ENCODE data around the gene ADGRF1.
A peak's percentile ranks its signal among the peaks of the same experiment; 100 is the strongest.

The ADGRF1 gene

GRCh38 chr6:46985943-46986342 lies 56.2 kb downstream of the ADGRF1 start:
- no peak for TF ChIP-seq CTCF (IDR thresholded peaks at IDR 0.05)
- no peaks in the 10 kb centered on the region for H3K36me3 ChIP-seq (ENCODE audit: control insufficient read depth, insufficient read depth, low read length)
- no peak overlapping the region for H3K4me2 ChIP-seq (ENCODE audit: low read length)
- no peak overlapping the region for H3K27ac ChIP-seq
- no peak overlapping the region for H2AFZ ChIP-seq
- no peak overlapping the region for H3K9ac ChIP-seq
- peaks cover 26% of the 10 kb centered on the region for H3K4me1 ChIP-seq
- H3K79me2 ChIP-seq, result no peaks in the 10 kb centered on the region
- H3K4me3 ChIP-seq (ENCODE audit: low read depth, low read length), result no peak overlapping the region
- H3K27me3 ChIP-seq (ENCODE audit: control insufficient read depth, insufficient read depth, low read length), result no peaks in the 10 kb centered on the region
- no peaks in the 10 kb centered on the region for H3K9me3 ChIP-seq (ENCODE audit: control insufficient read depth, low read length)

GRCh38 chr6:46983007-46983411 lies 59.1 kb downstream of the ADGRF1 start:
- H3K36me3 ChIP-seq (ENCODE audit: control insufficient read depth, insufficient read depth, low read length), result no peaks in the 10 kb centered on the region
- H3K27ac ChIP-seq, result no peak overlapping the region
- peak overlapping the region; percentile 40 for H2AFZ ChIP-seq
- no peak overlapping the region for H3K4me2 ChIP-seq (ENCODE audit: low read length)
- H3K9me3 ChIP-seq (ENCODE audit: control insufficient read depth, low read length), result no peaks in the 10 kb centered on the region
- TF ChIP-seq CTCF (IDR thresholded peaks at IDR 0.05), result no peak
- H3K27me3 ChIP-seq (ENCODE audit: control insufficient read depth, insufficient read depth, low read length), result no peaks in the 10 kb centered on the region
- no peak overlapping the region for H3K4me3 ChIP-seq (ENCODE audit: low read depth, low read length)
- no peaks in the 10 kb centered on the region for H3K79me2 ChIP-seq
- peaks cover 15% of the 10 kb centered on the region for H3K4me1 ChIP-seq
- H3K9ac ChIP-seq, result no peak overlapping the region

GRCh38 chr6:46979206-46979605 lies 62.9 kb downstream of the ADGRF1 start:
- Histone ChIP-seq H3K79me2 (no peaks in the 10 kb centered on the region), H2AFZ (no peak overlapping the region), H3K9ac (no peak overlapping the region), H3K36me3 (ENCODE audit: control insufficient read depth, insufficient read depth, low read length) (no peaks in the 10 kb centered on the region), H3K27me3 (ENCODE audit: control insufficient read depth, insufficient read depth, low read length) (no peaks in the 10 kb centered on the region), H3K4me2 (ENCODE audit: low read length) (no peak overlapping the region), H3K4me1 (peaks cover 15% of the 10 kb centered on the region), H3K27ac (no peak overlapping the region), H3K9me3 (ENCODE audit: control insufficient read depth, low read length) (no peaks in the 10 kb centered on the region), H3K4me3 (ENCODE audit: low read depth, low read length) (no peak overlapping the region)
- TF ChIP-seq CTCF (IDR thresholded peaks at IDR 0.05), result no peak

- H3K4me1 ChIP-seq, result peaks cover 2% of the 10 kb centered on the region
- no peaks in the 10 kb centered on the region for H3K79me2 ChIP-seq
- H3K9me3 ChIP-seq (ENCODE audit: control insufficient read depth, low read length), result no peaks in the 10 kb centered on the region
- H3K9ac ChIP-seq, result no peak overlapping the region
- no peak overlapping the region for H2AFZ ChIP-seq
- TF ChIP-seq CTCF (IDR thresholded peaks at IDR 0.05), result no peak
- no peaks in the 10 kb centered on the region for H3K27me3 ChIP-seq (ENCODE audit: control insufficient read depth, insufficient read depth, low read length)
- no peak overlapping the region for H3K27ac ChIP-seq
- no peak overlapping the region for H3K4me3 ChIP-seq (ENCODE audit: low read depth, low read length)
- H3K4me2 ChIP-seq (ENCODE audit: low read length), result no peak overlapping the region
- no peaks in the 10 kb centered on the region for H3K36me3 ChIP-seq (ENCODE audit: control insufficient read depth, insufficient read depth, low read length)
These were observed 67.3 kb downstream of the ADGRF1 start for GRCh38 chr6:46974786-46975185.

- H3K9ac ChIP-seq, result no peak overlapping the region
- H3K9me3 ChIP-seq (ENCODE audit: control insufficient read depth, low read length), result no peaks in the 10 kb centered on the region
- no peaks in the 10 kb centered on the region for H3K27me3 ChIP-seq (ENCODE audit: control insufficient read depth, insufficient read depth, low read length)
- no peak for TF ChIP-seq CTCF (IDR thresholded peaks at IDR 0.05)
- H3K4me2 ChIP-seq (ENCODE audit: low read length), result no peak overlapping the region
- no peak overlapping the region for H3K4me3 ChIP-seq (ENCODE audit: low read depth, low read length)
- no peak overlapping the region for H2AFZ ChIP-seq
- H3K27ac ChIP-seq, result no peak overlapping the region
- no peaks in the 10 kb centered on the region for H3K79me2 ChIP-seq
- no peaks in the 10 kb centered on the region for H3K4me1 ChIP-seq
- no peaks in the 10 kb centered on the region for H3K36me3 ChIP-seq (ENCODE audit: control insufficient read depth, insufficient read depth, low read length)
These were observed 69.1 kb downstream of the ADGRF1 start for GRCh38 chr6:46973029-46973428.

Data from parathyroid adenoma (tissue), 2 donors.